HepG2 (cell line): ENCODE data around the gene FANCG. TPM values are rescaled to one million over a fixed set of nuclear protein-coding genes. Genes with fewer than 3 reads are reported as not detected.

Experiments
- ATAC-seq: fragments of 200-7000 bp; cut with Tn5 transposase; 3 replicates; pipeline ENCODE4 v1.9.1; 2020; ENCODE audit warnings: mild to moderate bottlenecking, moderate library complexity
- BruUV-seq: library from RNA; stranded (reverse); fragments of 400-500 nt; replicated peaks from 2 replicates; lab custom pipeline; 2021; lab: Mats Ljungman, UMichigan
- CTCF ChIA-PET: fragments of 300-600 bp; formaldehyde crosslinking; extraction: SDS; loops from one replicate; lab custom pipeline; 2021; ENCODE audit warnings: low total read pairs, inconsistent platforms, low intra/inter-chr PET ratio; lab: Yijun Ruan, JAX
- POLR2A ChIA-PET: fragments of 350-600 bp; sonication (Branson Sonifier 250); formaldehyde crosslinking; loops from one replicate; lab custom pipeline; 2020; ENCODE audit warnings: antibody characterized with exemption, inconsistent platforms; lab: Yijun Ruan, JAX
- DNase-seq: peaks from one replicate; pipeline ENCODE4 v3.0.0-alpha.2; 2015; ENCODE audit warnings: low spot score
- FAIRE-seq: peaks from 3 replicates; lab custom pipeline; 2011; peaks lifted over from hg19 to GRCh38; lab: Jason Lieb, UNC
- H2AFZ ChIP-seq: one replicate; pipeline ENCODE4 v1.6.1; 2011; ENCODE audit warnings: low read length, inconsistent platforms
- H3K27ac ChIP-seq: fragments of 300-600 bp; 3 replicates; pipeline ENCODE4 v1.8.0; 2011; ENCODE audit warnings: mixed run types, mild to moderate bottlenecking, mixed read lengths, low read length, inconsistent platforms; ENCODE audit not compliant: insufficient read depth; ENCODE audit errors: extremely low read length
- H3K27me3 ChIP-seq, 2 experiments: fragments of 200-600 bp in 1 of 2; 2 replicates in 1 of 2; 3 replicates in 1 of 2; pipeline versions ENCODE4 v1.6.0 to v1.8.0; 2011; ENCODE audit warnings: low read length in 2 of 2, mild to moderate bottlenecking in 2 of 2, moderate library complexity in 2 of 2, inconsistent platforms in 1 of 2; ENCODE audit not compliant: insufficient read depth in 2 of 2, control insufficient read depth in 1 of 2
- H3K36me3 ChIP-seq, 2 experiments: fragments of 200-600 bp in 1 of 2; replicated peaks in 1 of 2; 2 replicates in 1 of 2; 3 replicates in 1 of 2; pipeline versions ENCODE4 v1.5.1 to v1.8.0; 2011; ENCODE audit warnings: low read length in 2 of 2, inconsistent platforms in 1 of 2; ENCODE audit not compliant: insufficient read depth in 2 of 2, control insufficient read depth in 1 of 2
- H3K4me1 ChIP-seq: 2 replicates; pipeline ENCODE4 v1.5.1; 2012; ENCODE audit warnings: low read length, inconsistent platforms; ENCODE audit not compliant: insufficient read depth
- H3K4me2 ChIP-seq: 2 replicates; pipeline ENCODE4 v1.6.0; 2011; ENCODE audit warnings: low read depth, low read length, inconsistent platforms
- H3K4me3 ChIP-seq, 3 experiments: fragments of 200-600 bp in 1 of 3; sonication (generic), shearing (Covaris generic) in 1 of 3; replicated peaks in 1 of 3; 2 replicates each; pipeline ENCODE4 v1.5.1; 2011 to 2016; ENCODE audit warnings: low read length in 3 of 3, inconsistent platforms in 2 of 3, low read depth in 2 of 3, mild to moderate bottlenecking in 2 of 3, control low read depth in 1 of 3, mixed read lengths in 1 of 3; ENCODE audit not compliant: insufficient read depth in 1 of 3
- H3K79me2 ChIP-seq: one replicate; pipeline ENCODE4 v1.6.1; 2011; ENCODE audit warnings: low read length, inconsistent platforms; ENCODE audit not compliant: insufficient read depth
- H3K9ac ChIP-seq: 2 replicates; pipeline ENCODE4 v1.6.0; 2011; ENCODE audit warnings: mild to moderate bottlenecking, low read depth, low read length, inconsistent platforms; ENCODE audit not compliant: insufficient read depth
- H3K9me3 ChIP-seq: 2 replicates; pipeline ENCODE4 v1.5.1; 2012; ENCODE audit warnings: mild to moderate bottlenecking, low read length
- H4K20me1 ChIP-seq: 2 replicates; pipeline ENCODE4 v1.6.0; 2011; ENCODE audit warnings: inconsistent platforms, mild to moderate bottlenecking, low read length, moderate library complexity; ENCODE audit not compliant: insufficient read depth
- ATRX ChIP-seq: sonication (generic); formaldehyde crosslinking; IDR thresholded peaks from 2 replicates; pipeline ENCODE4 v1.4.0; 2020; ENCODE audit warnings: missing genetic modification reagents, borderline replicate concordance
- IRX3 ChIP-seq: sonication (generic); formaldehyde crosslinking; IDR thresholded peaks from 2 replicates; pipeline ENCODE4 v1.8.1; 2023; ENCODE audit warnings: mild to moderate bottlenecking, low read depth, missing genetic modification reagents, borderline replicate concordance
- KDM3A ChIP-seq: IDR thresholded peaks from 2 replicates; pipeline ENCODE4 v1.6.1; 2018; ENCODE audit warnings: low read depth, missing compliant biosample characterization
- KDM5B ChIP-seq: sonication (generic); formaldehyde crosslinking; IDR thresholded peaks from 2 replicates; pipeline ENCODE4 v1.4.0; 2020; ENCODE audit warnings: missing genetic modification reagents, mild to moderate bottlenecking, borderline replicate concordance
- MIER3 ChIP-seq: IDR thresholded peaks from 2 replicates; pipeline ENCODE4 v1.6.1; 2016; ENCODE audit warnings: missing compliant biosample characterization, borderline replicate concordance
- NBN ChIP-seq: fragments of 450-650 bp; conservative IDR thresholded peaks from 2 replicates; pipeline ENCODE4 v1.6.1; 2017
- TBX2 ChIP-seq: sonication (generic); formaldehyde crosslinking; IDR thresholded peaks from 2 replicates; pipeline ENCODE4 v1.5.0; 2020; ENCODE audit warnings: missing genetic modification reagents, mild to moderate bottlenecking, borderline replicate concordance
- ZC3H4 ChIP-seq: sonication (generic); formaldehyde crosslinking; IDR thresholded peaks from 2 replicates; pipeline ENCODE4 v1.4.0; 2020; ENCODE audit warnings: missing genetic modification reagents, borderline replicate concordance
- ZNF33A ChIP-seq: sonication (generic); formaldehyde crosslinking; IDR thresholded peaks from 2 replicates; pipeline ENCODE4 v1.5.1; 2020; ENCODE audit warnings: missing genetic modification reagents, mild to moderate bottlenecking, moderate library complexity, borderline replicate concordance
- ZNF660 ChIP-seq: sonication (generic); formaldehyde crosslinking; IDR thresholded peaks from 2 replicates; pipeline ENCODE4 v1.5.1; 2020; ENCODE audit warnings: mild to moderate bottlenecking, low read depth, missing genetic modification reagents, borderline replicate concordance
- WGBS: methylation state at CpG from one replicate; pipeline ENCODE4 v1.1.6; 2017; ENCODE audit warnings: low lambda C conversion rate; 5-methylcytosine and 5-hydroxymethylcytosine counted together
- in situ Hi-C: cut with HindIII; loops from 2 replicates; pipeline ENCODE4 v1.10.0; 2017; ENCODE audit warnings: low pct_unique_long_range_greater_than_20kb; ENCODE audit not compliant: extremely low pct_ligation_motif_present
- intact Hi-C: fragments of 100-400 bp; cut with micrococcal nuclease; formaldehyde crosslinking; loops from one replicate; pipeline ENCODE4 v1.10.0; 2022; ENCODE audit not compliant: unreplicated experiment
- polyA plus RNA-seq, 8 experiments: library from polyadenylated mRNA; depleted of rRNA in 3 of 8; stranded (reverse) in 7 of 8; unstranded in 1 of 8; fragments of >200 nt; fragmentation: Illumina TruSeq in 4 of 8; extraction: Trizol in 4 of 8; gene quantifications; 2 replicates each; pipeline versions ENCODE4 v1.2.1 to v1.2.3, GENCODE V29; 2011 to 2016; ENCODE audit warnings: low read depth in 4 of 8, missing spikeins in 1 of 8, mixed read lengths in 1 of 8; ENCODE audit not compliant: insufficient read depth in 1 of 8
- total RNA-seq, 5 experiments: library from RNA; depleted of rRNA; stranded (reverse); fragments of >200 nt; fragmentation: Illumina TruSeq; extraction: Trizol; gene quantifications; 2 replicates each; pipeline ENCODE4 v1.2.3, GENCODE V29; 2016; ENCODE audit warnings: low read depth in 1 of 5
- TF ChIP-seq, protein P1 (sequence below): IDR thresholded peaks from 2 replicates; pipeline ENCODE4 v1.4.0; 2020; ENCODE audit warnings: mild to moderate bottlenecking, missing genetic modification reagents
- TF ChIP-seq, protein P2 (sequence below): sonication (generic); formaldehyde crosslinking; IDR thresholded peaks from 2 replicates; pipeline ENCODE4 v1.4.0; 2020; ENCODE audit warnings: missing genetic modification reagents, borderline replicate concordance

Gene FANCG
- total and polyA plus RNA-seq, 2 of the 13 experiments (the other 11 are each of a cell fraction or from before 2014, with no cell fraction given), result 14.4 to 45.1 TPM

DNA sequence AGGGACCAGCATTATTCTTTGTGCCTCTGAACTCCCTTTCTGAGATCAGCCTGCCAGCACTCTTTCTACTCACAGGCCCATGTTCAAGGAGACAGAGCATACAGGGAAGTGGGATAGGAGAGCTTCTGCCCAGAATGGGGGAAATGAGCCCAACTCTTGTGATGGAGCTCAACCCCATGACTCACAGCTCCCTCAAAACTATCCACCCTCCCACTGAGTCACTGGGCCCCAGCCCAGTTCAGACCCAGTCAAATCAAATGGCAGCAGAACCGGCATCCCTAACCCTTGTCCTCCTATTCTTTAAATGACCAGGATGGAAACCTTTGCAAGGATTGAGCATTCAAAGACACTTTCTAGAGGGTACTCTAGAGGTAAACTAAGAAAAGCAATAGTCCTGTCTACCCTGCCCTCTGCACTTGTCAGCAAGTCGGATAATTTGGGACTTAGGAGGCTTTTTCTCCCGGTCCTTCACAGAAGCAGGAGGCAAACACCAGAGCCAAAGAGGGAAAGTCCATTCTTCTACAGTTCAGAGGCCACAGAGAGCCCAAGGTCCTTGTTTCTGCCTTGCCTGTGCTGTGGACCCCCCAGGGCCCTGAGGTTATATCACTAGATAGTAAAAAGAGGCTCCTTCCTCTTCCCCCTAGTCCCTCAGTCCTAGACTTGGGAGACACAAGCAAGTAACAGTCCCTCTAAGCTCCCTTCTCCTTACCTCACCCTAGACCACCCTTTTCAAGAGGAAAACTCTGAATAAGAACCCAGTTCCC is 32.7 kb upstream of the FANCG start (continued):
- TF ChIP-seq KDM3A, result no peak
- TF ChIP-seq, protein P1, sequence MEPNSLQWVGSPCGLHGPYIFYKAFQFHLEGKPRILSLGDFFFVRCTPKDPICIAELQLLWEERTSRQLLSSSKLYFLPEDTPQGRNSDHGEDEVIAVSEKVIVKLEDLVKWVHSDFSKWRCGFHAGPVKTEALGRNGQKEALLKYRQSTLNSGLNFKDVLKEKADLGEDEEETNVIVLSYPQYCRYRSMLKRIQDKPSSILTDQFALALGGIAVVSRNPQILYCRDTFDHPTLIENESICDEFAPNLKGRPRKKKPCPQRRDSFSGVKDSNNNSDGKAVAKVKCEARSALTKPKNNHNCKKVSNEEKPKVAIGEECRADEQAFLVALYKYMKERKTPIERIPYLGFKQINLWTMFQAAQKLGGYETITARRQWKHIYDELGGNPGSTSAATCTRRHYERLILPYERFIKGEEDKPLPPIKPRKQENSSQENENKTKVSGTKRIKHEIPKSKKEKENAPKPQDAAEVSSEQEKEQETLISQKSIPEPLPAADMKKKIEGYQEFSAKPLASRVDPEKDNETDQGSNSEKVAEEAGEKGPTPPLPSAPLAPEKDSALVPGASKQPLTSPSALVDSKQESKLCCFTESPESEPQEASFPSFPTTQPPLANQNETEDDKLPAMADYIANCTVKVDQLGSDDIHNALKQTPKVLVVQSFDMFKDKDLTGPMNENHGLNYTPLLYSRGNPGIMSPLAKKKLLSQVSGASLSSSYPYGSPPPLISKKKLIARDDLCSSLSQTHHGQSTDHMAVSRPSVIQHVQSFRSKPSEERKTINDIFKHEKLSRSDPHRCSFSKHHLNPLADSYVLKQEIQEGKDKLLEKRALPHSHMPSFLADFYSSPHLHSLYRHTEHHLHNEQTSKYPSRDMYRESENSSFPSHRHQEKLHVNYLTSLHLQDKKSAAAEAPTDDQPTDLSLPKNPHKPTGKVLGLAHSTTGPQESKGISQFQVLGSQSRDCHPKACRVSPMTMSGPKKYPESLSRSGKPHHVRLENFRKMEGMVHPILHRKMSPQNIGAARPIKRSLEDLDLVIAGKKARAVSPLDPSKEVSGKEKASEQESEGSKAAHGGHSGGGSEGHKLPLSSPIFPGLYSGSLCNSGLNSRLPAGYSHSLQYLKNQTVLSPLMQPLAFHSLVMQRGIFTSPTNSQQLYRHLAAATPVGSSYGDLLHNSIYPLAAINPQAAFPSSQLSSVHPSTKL (CRISPR knock-in tag), result no peak

DNA sequence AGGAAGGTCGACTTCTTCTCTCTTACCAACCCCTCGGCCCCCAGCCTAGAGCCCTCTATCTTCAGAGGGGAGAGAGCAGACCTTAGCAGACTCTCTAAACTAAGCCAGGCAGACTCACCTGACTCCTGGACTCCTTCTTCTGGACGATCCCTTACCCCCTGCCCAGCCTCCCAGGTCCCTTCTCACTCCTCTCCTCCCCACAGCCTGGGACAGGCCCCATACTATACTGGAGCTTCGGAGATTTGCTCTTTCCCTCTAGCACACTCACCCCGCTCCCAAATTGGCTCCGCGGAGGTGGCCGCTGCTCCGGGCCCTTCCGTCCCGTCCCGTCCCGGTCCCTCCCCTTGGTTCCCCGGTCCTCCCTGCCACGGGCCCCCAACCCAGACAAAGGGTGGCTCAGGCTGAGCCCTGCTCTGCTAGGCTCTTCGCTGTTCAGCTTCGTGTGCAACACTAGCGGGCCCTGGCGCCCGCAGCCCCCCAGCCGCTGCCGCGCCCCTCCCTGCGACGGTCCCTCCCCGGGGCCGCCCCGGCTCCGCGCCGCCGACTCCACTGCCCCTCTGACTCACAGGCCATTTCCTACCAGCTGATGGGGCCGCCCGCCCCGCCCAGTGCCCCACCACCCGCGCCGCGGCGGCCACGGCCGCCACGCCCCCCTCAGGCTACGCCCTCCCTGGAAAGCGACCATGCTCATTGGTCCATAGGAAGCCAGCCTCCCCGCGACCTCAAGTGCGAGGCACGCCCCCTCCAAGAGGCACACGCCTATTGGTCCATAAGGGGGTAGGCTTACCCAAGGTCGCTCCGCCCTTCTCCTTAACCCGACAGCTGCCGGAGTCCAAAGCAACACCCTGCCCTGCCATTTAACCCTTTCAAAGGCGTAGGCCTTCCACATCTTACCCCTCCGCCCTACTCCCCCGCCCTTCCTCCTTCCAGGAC is 31.5 kb upstream of the FANCG start:
- H3K36me3 ChIP-seq, result no peaks in the 10 kb centered on the region; a peak in 1 of 5 replicates
- DNase-seq, result peak; percentile 96
- FAIRE-seq, result peak; percentile 96
- peaks cover 43% of the 10 kb centered on the region for H3K4me1 ChIP-seq
- peak; percentile 78 for ATAC-seq
- ChIA-PET POLR2A (interaction anchor here (0.6 to 2.5 kb wide), 7 partner anchors 8 to 428 kb away, joined by 3 to 17 read pairs (median 6); partner anchors contain the start of genes FANCG, PIGO, STOML2 and UNC13B), CTCF (no interaction called here)
- BruUV-seq, result no TSS peak
- H3K27ac ChIP-seq, result peak overlapping the region; percentile 10
- H3K9ac ChIP-seq, result peak overlapping the region; percentile 69
- 1% methylated on average over 36 of the region's 57 CpGs for WGBS
- H3K9me3 ChIP-seq, result no peaks in the 10 kb centered on the region
- no peaks in the 10 kb centered on the region for H3K79me2 ChIP-seq
- in situ Hi-C loops (loop anchor here (10.0 kb wide), 1 partner anchor 544 kb away; the partner anchor contains the start of genes CCDC107, RMRP and SIT1), intact Hi-C loops (no loop called here)
- peak overlapping the region; percentile 2 for H2AFZ ChIP-seq
- peak overlapping the region; percentile 85 to 86 (median 85) for H3K4me3 ChIP-seq
- H3K4me2 ChIP-seq, result peak overlapping the region; percentile 86
- no peaks in the 10 kb centered on the region; a peak in 1 of 5 replicates for H3K27me3 ChIP-seq
- no peaks in the 10 kb centered on the region for H4K20me1 ChIP-seq
- TF ChIP-seq, protein P2, sequence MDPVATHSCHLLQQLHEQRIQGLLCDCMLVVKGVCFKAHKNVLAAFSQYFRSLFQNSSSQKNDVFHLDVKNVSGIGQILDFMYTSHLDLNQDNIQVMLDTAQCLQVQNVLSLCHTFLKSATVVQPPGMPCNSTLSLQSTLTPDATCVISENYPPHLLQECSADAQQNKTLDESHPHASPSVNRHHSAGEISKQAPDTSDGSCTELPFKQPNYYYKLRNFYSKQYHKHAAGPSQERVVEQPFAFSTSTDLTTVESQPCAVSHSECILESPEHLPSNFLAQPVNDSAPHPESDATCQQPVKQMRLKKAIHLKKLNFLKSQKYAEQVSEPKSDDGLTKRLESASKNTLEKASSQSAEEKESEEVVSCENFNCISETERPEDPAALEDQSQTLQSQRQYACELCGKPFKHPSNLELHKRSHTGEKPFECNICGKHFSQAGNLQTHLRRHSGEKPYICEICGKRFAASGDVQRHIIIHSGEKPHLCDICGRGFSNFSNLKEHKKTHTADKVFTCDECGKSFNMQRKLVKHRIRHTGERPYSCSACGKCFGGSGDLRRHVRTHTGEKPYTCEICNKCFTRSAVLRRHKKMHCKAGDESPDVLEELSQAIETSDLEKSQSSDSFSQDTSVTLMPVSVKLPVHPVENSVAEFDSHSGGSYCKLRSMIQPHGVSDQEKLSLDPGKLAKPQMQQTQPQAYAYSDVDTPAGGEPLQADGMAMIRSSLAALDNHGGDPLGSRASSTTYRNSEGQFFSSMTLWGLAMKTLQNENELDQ (CRISPR knock-in tag), result no peak
- no peak for TF ChIP-seq NBN
- TF ChIP-seq MIER3, result no peak
- TF ChIP-seq KDM5B (CRISPR knock-in tag), result no peak; the same call in 1 of the 2 replicates
- TF ChIP-seq ZC3H4, result no peak
- TF ChIP-seq TBX2 (CRISPR knock-in tag), result no peak
- TF ChIP-seq IRX3 (CRISPR knock-in tag), result no peak
- TF ChIP-seq ZNF660 (CRISPR knock-in tag), result no peak
- TF ChIP-seq ZNF33A (CRISPR knock-in tag), result no peak
- TF ChIP-seq ATRX (CRISPR knock-in tag), result no peak
